Esophagus squamous epithelium (tissue), 5 donors: ENCODE data around the gene WDR35. TPM values are rescaled to one million over a fixed set of nuclear protein-coding genes. Genes with fewer than 3 reads are reported as not detected.

Experiments
- DNase-seq: peaks from one replicate; lab custom pipeline; 2025; lab: John Stamatoyannopoulos, UW
- H3K27ac ChIP-seq, 4 donors: fragments of 200-600 bp; sonication (generic); one replicate each; pipeline ENCODE4 v1.5.1; 2016 to 2019; ENCODE audit warnings: mild to moderate bottlenecking in 1 of 4
- H3K27me3 ChIP-seq, 4 donors: fragments of 200-600 bp; sonication (generic); 1 replicate in 3 of 4; 2 replicates in 1 of 4; pipeline versions ENCODE4 v1.5.1 to v1.6.0; 2017 to 2021; ENCODE audit warnings: antibody characterized with exemption in 1 of 4
- H3K36me3 ChIP-seq, 3 donors: fragments of 200-600 bp; sonication (generic); one replicate each; pipeline ENCODE4 v1.5.1; 2016 to 2019
- H3K4me1 ChIP-seq, 3 donors: fragments of 200-600 bp; sonication (generic); one replicate each; pipeline ENCODE4 v1.5.1; 2017 to 2019
- H3K4me3 ChIP-seq, 4 donors: fragments of 200-600 bp; sonication (generic); 1 replicate in 3 of 4; 2 replicates in 1 of 4; pipeline ENCODE4 v1.5.1; 2016 to 2019; ENCODE audit warnings: mild to moderate bottlenecking in 2 of 4, moderate library complexity in 1 of 4
- H3K9me3 ChIP-seq, 3 donors: fragments of 200-600 bp; sonication (generic); one replicate each; pipeline ENCODE4 v1.5.1; 2016 to 2019
- POLR2A ChIP-seq, 4 donors: fragments of 450-650 bp; IDR thresholded peaks; one replicate each; pipeline ENCODE4 v1.6.1; 2017; ENCODE audit warnings: antibody characterized with exemption in 4 of 4, mild to moderate bottlenecking in 4 of 4, moderate library complexity in 3 of 4
- WGBS, 2 donors: methylation state at CpG; one replicate each; pipeline ENCODE4 v1.1.5; 2018; 5-methylcytosine and 5-hydroxymethylcytosine counted together
- intact Hi-C: fragments of 100-400 bp; cut with DNase I; formaldehyde crosslinking; loops from one replicate; pipeline ENCODE4 v1.15.0; 2022
- total RNA-seq, 4 donors: library from RNA; depleted of rRNA; stranded (reverse); fragments of >200 nt; gene quantifications; one replicate each; pipeline ENCODE4 v1.1.0, GENCODE V29; 2016
- TF ChIP-seq, protein P1 (sequence below), 6 experiments: fragments of 450-650 bp in 4 of 6; fragments of 200-600 bp in 2 of 6; sonication (generic) in 2 of 6; IDR thresholded peaks; one replicate each; pipeline ENCODE4 v1.5.1; 2016 to 2019; ENCODE audit warnings: antibody characterized with exemption in 6 of 6, mild to moderate bottlenecking in 4 of 6, moderate library complexity in 4 of 6
- donor health status: DM: yes; HTN: yes; CAD: no.

WDR35 gene
- total RNA-seq, 4 donors from 2014 or later: 0.83 to 7.2 (median 4.5) TPM

DNA sequence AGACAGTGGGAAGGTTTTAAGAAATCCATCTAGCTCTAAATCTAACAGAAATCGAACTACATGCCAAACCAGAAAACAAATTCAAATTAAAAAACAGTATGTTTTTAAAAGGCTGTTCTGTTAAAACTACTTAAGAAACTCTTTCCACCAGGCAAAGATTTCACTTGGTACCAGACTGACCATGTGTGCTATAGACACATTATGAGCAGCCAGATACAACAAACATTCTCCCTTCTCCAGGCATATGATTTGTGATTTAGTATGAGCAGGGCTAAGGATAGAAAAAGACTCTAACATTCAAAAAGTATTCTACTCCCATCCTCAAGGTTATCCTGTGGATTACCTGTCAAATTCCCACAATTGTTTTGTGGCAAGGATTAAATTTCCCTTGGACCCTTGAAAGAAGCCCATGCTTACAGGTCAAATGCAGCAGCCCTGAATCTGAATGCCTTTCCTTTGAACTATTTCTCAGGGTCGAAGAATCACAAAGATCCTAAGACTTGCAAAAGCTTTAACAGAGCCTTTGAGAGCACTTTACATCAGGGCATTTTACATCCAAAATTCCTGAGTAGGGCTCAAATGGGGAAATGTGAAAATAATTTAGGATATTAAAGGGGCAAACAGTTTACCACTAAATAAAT is 45.6 kb downstream of the WDR35 start:
- Histone ChIP-seq H3K27ac (no peak overlapping the region), H3K4me3 (no peak overlapping the region), H3K4me1 (no peaks in the 10 kb centered on the region), H3K36me3 (peaks cover 0 to 7% (median 0%) of the 10 kb centered on the region in 3 donors), H3K9me3 (no peaks in the 10 kb centered on the region), H3K27me3 (no peaks in the 10 kb centered on the region)
- no peak for DNase-seq
- WGBS, 2 donors: 63 to 70% methylated on average over 2 of the region's 2 CpGs
- TF ChIP-seq, protein P1, sequence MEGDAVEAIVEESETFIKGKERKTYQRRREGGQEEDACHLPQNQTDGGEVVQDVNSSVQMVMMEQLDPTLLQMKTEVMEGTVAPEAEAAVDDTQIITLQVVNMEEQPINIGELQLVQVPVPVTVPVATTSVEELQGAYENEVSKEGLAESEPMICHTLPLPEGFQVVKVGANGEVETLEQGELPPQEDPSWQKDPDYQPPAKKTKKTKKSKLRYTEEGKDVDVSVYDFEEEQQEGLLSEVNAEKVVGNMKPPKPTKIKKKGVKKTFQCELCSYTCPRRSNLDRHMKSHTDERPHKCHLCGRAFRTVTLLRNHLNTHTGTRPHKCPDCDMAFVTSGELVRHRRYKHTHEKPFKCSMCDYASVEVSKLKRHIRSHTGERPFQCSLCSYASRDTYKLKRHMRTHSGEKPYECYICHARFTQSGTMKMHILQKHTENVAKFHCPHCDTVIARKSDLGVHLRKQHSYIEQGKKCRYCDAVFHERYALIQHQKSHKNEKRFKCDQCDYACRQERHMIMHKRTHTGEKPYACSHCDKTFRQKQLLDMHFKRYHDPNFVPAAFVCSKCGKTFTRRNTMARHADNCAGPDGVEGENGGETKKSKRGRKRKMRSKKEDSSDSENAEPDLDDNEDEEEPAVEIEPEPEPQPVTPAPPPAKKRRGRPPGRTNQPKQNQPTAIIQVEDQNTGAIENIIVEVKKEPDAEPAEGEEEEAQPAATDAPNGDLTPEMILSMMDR (IDR thresholded peaks at IDR 0.05): no peak
- no peak for TF ChIP-seq POLR2A (IDR thresholded peaks at IDR 0.05)
- intact Hi-C loops: no loop called here

DNA sequence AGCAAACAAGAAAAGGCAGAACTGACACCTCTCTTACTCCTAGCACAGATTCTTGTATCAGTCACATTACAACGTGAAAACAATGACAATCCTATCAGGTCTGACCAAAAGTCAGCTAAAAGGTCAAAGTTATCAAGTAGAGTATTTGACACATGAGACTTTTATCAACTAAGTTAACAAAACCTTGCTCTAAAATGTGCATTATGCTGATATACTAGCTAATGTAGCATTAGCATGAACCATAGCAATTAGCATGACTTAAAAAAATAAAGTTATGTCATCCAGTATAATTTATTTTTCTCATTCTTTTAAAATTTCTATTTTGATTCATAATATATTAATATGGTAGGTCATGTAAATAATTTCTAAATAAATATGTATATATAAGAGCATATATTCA is 46.7 kb downstream of the WDR35 start:
- DNase-seq: no peak
- intact Hi-C loops: no loop called here
- TF ChIP-seq, protein P1 (IDR thresholded peaks at IDR 0.05): no peak
- no peak for TF ChIP-seq POLR2A (IDR thresholded peaks at IDR 0.05)

DNA sequence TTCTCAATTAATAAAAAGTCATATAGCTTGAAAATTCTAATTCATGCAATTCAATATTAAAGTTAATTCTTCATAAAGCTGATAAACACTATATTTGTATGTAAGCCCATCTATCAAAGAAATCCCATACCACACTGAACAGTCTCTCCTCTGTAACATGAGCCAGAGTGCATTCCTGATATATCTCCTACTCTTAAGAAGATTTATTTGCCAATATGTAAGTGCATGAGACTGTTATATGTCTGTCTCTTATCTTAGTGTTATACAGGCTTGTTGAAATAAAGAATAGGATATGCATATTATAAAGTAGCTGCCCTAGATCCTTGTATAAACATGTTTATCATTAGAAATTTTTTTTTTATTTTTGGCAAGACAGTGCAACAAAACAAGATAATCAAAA is 47.7 kb downstream of the WDR35 start:
- H3K4me1 ChIP-seq: no peaks in the 10 kb centered on the region
- no peak overlapping the region for H3K4me3 ChIP-seq
- H3K27me3 ChIP-seq: no peaks in the 10 kb centered on the region
- no peak for DNase-seq
- no peak overlapping the region for H3K27ac ChIP-seq
- TF ChIP-seq, protein P1 (IDR thresholded peaks at IDR 0.05): no peak
- TF ChIP-seq POLR2A (IDR thresholded peaks at IDR 0.05): no peak
- no peaks in the 10 kb centered on the region for H3K9me3 ChIP-seq
- intact Hi-C loops: no loop called here
- peaks cover 0 to 20% (median 0%) of the 10 kb centered on the region in 3 donors for H3K36me3 ChIP-seq

More for the DNA sequence above, 46.7 kb downstream of the WDR35 start:
- Histone ChIP-seq H3K36me3 (peaks cover 0 to 10% (median 0%) of the 10 kb centered on the region in 3 donors), H3K27me3 (no peaks in the 10 kb centered on the region), H3K4me1 (no peaks in the 10 kb centered on the region), H3K9me3 (no peaks in the 10 kb centered on the region), H3K4me3 (no peak overlapping the region), H3K27ac (no peak overlapping the region)
- WGBS, 2 donors: 64 to 68% methylated on average over 1 of the region's 1 CpG

DNA sequence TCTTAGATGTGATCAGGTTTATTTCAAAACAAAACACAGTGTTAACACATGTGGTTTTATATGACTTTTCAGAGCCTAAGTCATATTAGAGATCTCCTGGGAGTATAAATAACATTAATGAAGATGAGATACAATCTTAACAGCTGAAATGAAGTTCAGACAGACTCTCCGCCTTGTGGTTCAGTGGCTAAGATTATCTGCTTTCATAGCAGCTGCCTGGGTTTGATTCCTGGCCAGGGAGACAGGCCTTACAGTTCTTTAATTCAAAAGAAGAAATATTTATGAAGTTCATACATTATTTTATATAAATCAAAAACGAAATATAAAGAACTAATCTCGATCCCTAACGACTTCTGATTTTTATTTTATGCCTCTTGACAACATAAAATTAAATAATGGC is 52.9 kb downstream of the WDR35 start:
- DNase-seq: no peak
- Histone ChIP-seq H3K27me3 (no peaks in the 10 kb centered on the region), H3K4me1 (no peaks in the 10 kb centered on the region), H3K27ac (no peak overlapping the region), H3K4me3 (no peak overlapping the region), H3K9me3 (no peaks in the 10 kb centered on the region), H3K36me3 (peaks cover 0 to 49% (median 0%) of the 10 kb centered on the region in 3 donors)
- TF ChIP-seq, protein P1 (IDR thresholded peaks at IDR 0.05): no peak
- TF ChIP-seq POLR2A (IDR thresholded peaks at IDR 0.05): no peak
- WGBS, 2 donors: 89 to 90% methylated on average over 4 of the region's 4 CpGs
- intact Hi-C loops: no loop called here

DNA sequence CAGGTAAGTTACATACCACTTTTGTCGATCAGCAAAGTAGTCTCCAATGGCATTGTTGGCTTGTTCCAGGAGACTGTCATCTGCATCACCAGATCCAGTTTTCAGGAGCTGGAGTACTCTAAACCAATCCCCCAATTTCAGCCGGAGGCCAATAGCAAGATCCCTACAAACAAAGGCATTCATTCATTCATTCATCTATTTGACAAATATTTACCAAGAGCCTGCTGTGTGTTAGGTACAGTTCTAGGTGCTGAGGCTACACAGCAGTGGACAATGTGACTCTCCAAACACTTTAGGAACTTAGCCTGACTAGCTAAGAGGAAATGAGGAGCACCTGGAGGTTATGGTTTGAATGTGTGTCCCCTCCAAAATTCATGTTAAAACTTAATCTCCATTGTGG is 53.7 kb downstream of the WDR35 start:
- Histone ChIP-seq H3K4me3 (no peak overlapping the region), H3K27ac (no peak overlapping the region), H3K27me3 (no peaks in the 10 kb centered on the region), H3K36me3 (peaks cover 0 to 49% (median 0%) of the 10 kb centered on the region in 3 donors), H3K4me1 (no peaks in the 10 kb centered on the region), H3K9me3 (no peaks in the 10 kb centered on the region)
- TF ChIP-seq, protein P1 (IDR thresholded peaks at IDR 0.05): no peak
- TF ChIP-seq POLR2A (IDR thresholded peaks at IDR 0.05): no peak
- no peak for DNase-seq
- 78 to 83% methylated on average over 1 to 2 of the region's 2 CpGs for WGBS, 2 donors
- intact Hi-C loops: no loop called here
